Pancreas (tissue), 10 donors: ENCODE data around the gene RGS7. TPM values are rescaled to one million over a fixed set of nuclear protein-coding genes. Genes with fewer than 3 reads are reported as not detected.
"Not testable (repeated sequence)": the region's sequence is repeated elsewhere in the genome, so short reads cannot be mapped to it uniquely, and the experiment has no call there.

Experiments
- ATAC-seq, 4 donors: fragments of 200-7000 bp; cut with Tn5 transposase; one replicate each; pipeline versions ENCODE4 v1.8.0 to v1.9.1; 2020; ENCODE audit warnings: mild to moderate bottlenecking in 4 of 4, moderate library complexity in 4 of 4
- DNase-seq, 6 donors: peaks; one replicate each; pipeline ENCODE4 v3.0.0-alpha.2; 2020
- FAIRE-seq: peaks from 2 replicates; lab custom pipeline; 2012; peaks lifted over from hg19 to GRCh38; lab: Jason Lieb, UNC
- H3K27ac ChIP-seq, 4 donors: fragments of 200-600 bp; sonication (generic); 1 replicate in 3 of 4; 2 replicates in 1 of 4; pipeline versions ENCODE4 v1.5.0 to v1.8.0; 2020
- H3K27me3 ChIP-seq, 4 donors: fragments of 200-600 bp; one replicate each; pipeline ENCODE4 v1.8.0; 2021
- H3K36me3 ChIP-seq, 3 donors: fragments of 200-600 bp; sonication (generic) in 1 of 3; one replicate each; pipeline versions ENCODE4 v1.5.0 to v1.8.0; 2020 to 2021
- H3K4me1 ChIP-seq, 3 donors: fragments of 200-600 bp; one replicate each; pipeline ENCODE4 v1.8.0; 2021
- H3K4me3 ChIP-seq, 4 donors: fragments of 200-600 bp; sonication (generic) in 2 of 4; one replicate each; pipeline versions ENCODE4 v1.5.0 to v1.8.0; 2020 to 2021
- H3K9me3 ChIP-seq, 4 donors: fragments of 200-600 bp; one replicate each; pipeline ENCODE4 v1.8.0; 2021
- WGBS, 2 donors: extraction: QIAGEN DNeasy Blood & Tissue Kit; methylation state at CpG; one replicate each; pipeline ENCODE4 v1.1.7; 2013; 5-methylcytosine and 5-hydroxymethylcytosine counted together
- intact Hi-C, 3 donors: fragments of 100-400 bp; cut with DNase I; formaldehyde crosslinking; loops; one replicate each; pipeline versions ENCODE4 v1.11.1 to v1.14.2; 2022
- polyA plus RNA-seq, 2 donors: library from polyadenylated mRNA; stranded (reverse); fragments of 200-250 nt; gene quantifications; one replicate each; pipeline ENCODE4 v1.2.3, GENCODE V29; 2013
- total RNA-seq, 6 donors: library from RNA; stranded (reverse); fragmentation: NEBNext Ultra II Directional in 4 of 6; extraction: Animal tissue kit (Norgen Biotek cat#: 25700) in 4 of 6; gene quantifications; one replicate each; pipeline versions ENCODE4 v1.2.1 to v1.2.4, GENCODE V29; 2021 to 2023
- TF ChIP-seq, protein P1 (sequence below), 4 donors: fragments of 200-600 bp; sonication (generic) in 3 of 4; IDR thresholded peaks; one replicate each; pipeline versions ENCODE4 v1.5.0 to v1.8.0; 2021; ENCODE audit warnings: antibody characterized with exemption in 4 of 4
- donor health status: healthy with polysubstance abuse.
- donor health status: DM: no; HTN: no; CAD: no; lungs with moderate emphysema.
- donor health status: DM: no; HTN: no; CAD: no.
- donor health status: control.
- donor health status: control.
- donor health status: Bipolar disorder and iron deficiency.
- donor health status: DM: yes; HTN: yes; CAD: no.
- donor health status: DM: no; HTN: no; CAD: no.
- donor health status: DM: no; HTN: no; CAD: no.
- donor health status: DM: yes; HTN: yes; CAD: no.

RGS7 gene
- total and polyA plus RNA-seq, 8 donors = 0.08 to 4.2 (median 0.33) TPM

DNA sequence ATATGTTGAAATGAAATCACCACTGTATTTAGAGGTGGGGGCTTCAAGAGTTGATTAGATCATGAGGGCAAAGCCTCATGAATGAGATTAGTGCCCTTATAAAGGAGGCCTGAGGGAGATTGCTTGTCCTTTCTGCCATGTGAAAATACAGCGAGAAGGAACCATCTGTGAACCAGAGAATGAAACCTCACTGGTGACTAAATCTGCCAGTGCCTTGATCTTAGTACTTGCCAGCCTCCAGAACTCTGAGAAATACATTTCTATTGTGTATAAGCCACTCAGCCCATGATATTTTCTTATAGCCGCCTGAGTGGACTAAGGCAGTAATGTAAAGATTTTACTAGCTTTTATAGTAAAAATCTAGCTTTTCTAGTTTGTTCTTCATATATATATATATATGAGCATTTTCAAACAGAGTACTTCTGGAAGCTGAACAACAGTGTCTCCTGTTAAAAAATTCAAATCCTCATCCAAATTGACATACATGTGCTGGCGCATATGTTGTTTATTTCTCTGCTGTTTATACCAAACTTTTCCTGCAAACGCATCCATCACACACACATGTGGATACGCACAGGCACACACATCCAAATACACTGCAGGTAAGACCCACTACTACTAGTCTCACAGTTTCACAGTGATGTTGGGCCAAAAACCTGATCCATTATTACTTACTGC is 213.1 kb downstream of the RGS7 start:
- no peak for FAIRE-seq
- no peak for DNase-seq
- WGBS, 2 donors = 86 to 96% methylated on average over 5 of the region's 5 CpGs
- intact Hi-C loops = no loop called here
- Histone ChIP-seq H3K27me3 (no peaks in the 10 kb centered on the region), H3K9me3 (no peaks in the 10 kb centered on the region), H3K4me1 (no peaks in the 10 kb centered on the region), H3K27ac (no peak overlapping the region), H3K36me3 (no peaks in the 10 kb centered on the region), H3K4me3 (no peak overlapping the region)
- ATAC-seq = no peak
- TF ChIP-seq, protein P1, sequence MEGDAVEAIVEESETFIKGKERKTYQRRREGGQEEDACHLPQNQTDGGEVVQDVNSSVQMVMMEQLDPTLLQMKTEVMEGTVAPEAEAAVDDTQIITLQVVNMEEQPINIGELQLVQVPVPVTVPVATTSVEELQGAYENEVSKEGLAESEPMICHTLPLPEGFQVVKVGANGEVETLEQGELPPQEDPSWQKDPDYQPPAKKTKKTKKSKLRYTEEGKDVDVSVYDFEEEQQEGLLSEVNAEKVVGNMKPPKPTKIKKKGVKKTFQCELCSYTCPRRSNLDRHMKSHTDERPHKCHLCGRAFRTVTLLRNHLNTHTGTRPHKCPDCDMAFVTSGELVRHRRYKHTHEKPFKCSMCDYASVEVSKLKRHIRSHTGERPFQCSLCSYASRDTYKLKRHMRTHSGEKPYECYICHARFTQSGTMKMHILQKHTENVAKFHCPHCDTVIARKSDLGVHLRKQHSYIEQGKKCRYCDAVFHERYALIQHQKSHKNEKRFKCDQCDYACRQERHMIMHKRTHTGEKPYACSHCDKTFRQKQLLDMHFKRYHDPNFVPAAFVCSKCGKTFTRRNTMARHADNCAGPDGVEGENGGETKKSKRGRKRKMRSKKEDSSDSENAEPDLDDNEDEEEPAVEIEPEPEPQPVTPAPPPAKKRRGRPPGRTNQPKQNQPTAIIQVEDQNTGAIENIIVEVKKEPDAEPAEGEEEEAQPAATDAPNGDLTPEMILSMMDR (IDR thresholded peaks at IDR 0.05) = no peak

DNA sequence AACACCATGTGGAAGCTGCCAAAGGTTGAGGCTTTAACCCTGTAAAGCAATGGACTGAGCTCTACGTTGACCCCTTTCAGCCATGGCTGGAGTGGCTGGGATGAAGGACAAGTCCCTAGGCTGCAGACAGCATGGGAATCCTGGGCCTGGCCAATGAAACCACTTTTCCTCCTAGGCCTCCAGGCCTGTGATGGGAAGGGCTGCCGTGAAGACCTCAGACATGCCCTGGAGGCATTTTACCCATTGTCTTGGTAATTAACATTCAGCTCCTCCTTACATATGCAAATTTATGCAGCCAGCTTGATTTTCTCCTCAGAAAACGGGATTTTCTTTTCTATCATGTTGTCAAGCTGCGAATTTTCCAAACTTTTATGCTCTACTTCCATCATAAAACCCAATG is 214.5 kb downstream of the RGS7 start:
- TF ChIP-seq, protein P1 (IDR thresholded peaks at IDR 0.05) = no peak
- no peaks in the 10 kb centered on the region for H3K9me3 ChIP-seq
- H3K4me3 ChIP-seq = no peak overlapping the region
- intact Hi-C loops = no loop called here
- H3K27me3 ChIP-seq = no peaks in the 10 kb centered on the region
- no peak for DNase-seq
- H3K36me3 ChIP-seq = no peaks in the 10 kb centered on the region
- H3K27ac ChIP-seq = no peak overlapping the region
- WGBS, 2 donors = 67 to 86% methylated on average over 4 of the region's 4 CpGs
- no peak for FAIRE-seq
- no peaks in the 10 kb centered on the region for H3K4me1 ChIP-seq
- no peak for ATAC-seq

- DNase-seq, H3K36me3 ChIP-seq, H3K4me3 ChIP-seq, H3K27ac ChIP-seq, FAIRE-seq, H3K27me3 ChIP-seq, intact Hi-C loops, H3K4me1 ChIP-seq, H3K9me3 ChIP-seq, ATAC-seq: not testable (repeated sequence)
- WGBS, 2 donors = 71 to 72% methylated on average over 3 of the region's 3 CpGs
These were observed 215.4 kb downstream of the RGS7 start for GRCh38 chr1:241141646-241142045.

DNA sequence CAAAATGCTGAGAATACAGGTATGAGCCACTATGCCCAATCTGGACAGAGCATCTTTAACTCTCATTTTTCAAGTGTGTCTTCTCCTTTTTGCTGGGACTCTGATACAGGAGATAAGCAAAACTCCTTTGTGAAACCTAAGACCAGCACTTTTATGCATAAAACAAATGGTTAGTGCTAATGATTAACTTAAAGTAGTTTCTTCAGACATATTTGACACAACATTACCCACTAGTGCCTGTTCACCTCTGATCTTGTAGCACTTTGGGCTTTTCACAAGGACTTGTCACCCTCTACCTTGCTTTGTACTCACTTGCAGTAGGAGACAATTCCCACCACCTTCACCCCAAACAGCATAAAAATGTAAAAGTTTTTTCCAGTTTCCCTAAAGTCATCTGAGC is 216.3 kb downstream of the RGS7 start:
- Histone ChIP-seq H3K4me1 (no peaks in the 10 kb centered on the region), H3K36me3 (no peaks in the 10 kb centered on the region), H3K4me3 (no peak overlapping the region), H3K27me3 (no peaks in the 10 kb centered on the region), H3K9me3 (no peaks in the 10 kb centered on the region), H3K27ac (no peak overlapping the region)
- ATAC-seq (no peak), FAIRE-seq (no peak), DNase-seq (no peak)
- TF ChIP-seq, protein P1 (IDR thresholded peaks at IDR 0.05) = no peak
- intact Hi-C loops = no loop called here

- intact Hi-C loops = no loop called here
- Histone ChIP-seq H3K27ac (no peak overlapping the region), H3K36me3 (no peaks in the 10 kb centered on the region), H3K4me3 (no peak overlapping the region), H3K27me3 (no peaks in the 10 kb centered on the region), H3K9me3 (no peaks in the 10 kb centered on the region), H3K4me1 (no peaks in the 10 kb centered on the region)
- no peak for FAIRE-seq
- DNase-seq = no peak
- 57 to 81% methylated on average over 1 of the region's 1 CpG for WGBS, 2 donors
- ATAC-seq = no peak
- TF ChIP-seq, protein P1 (IDR thresholded peaks at IDR 0.05) = no peak
These were observed 218.0 kb downstream of the RGS7 start for GRCh38 chr1:241139047-241139446.
